IMR-90 (cell line): ENCODE data around the gene KAZALD1.

ENCODE experiments used
- CEBPB ChIP-seq: IDR thresholded peaks from 2 replicates; pipeline ENCODE4 v1.6.1; 2012; ENCODE audit warnings: low read depth, low read length, improper control_type of control experiment
- CTCF ChIP-seq: conservative IDR thresholded peaks from 2 replicates; pipeline ENCODE4 v1.5.1; 2012; ENCODE audit warnings: mild to moderate bottlenecking, low read depth, low read length, improper control_type of control experiment
- RFX5 ChIP-seq: IDR thresholded peaks from 2 replicates; pipeline ENCODE4 v1.8.0; 2012; ENCODE audit warnings: low read depth, mild to moderate bottlenecking, low read length, moderate library complexity

GRCh38 chr10:101040061-101040460 lies 21.7 kb upstream of the KAZALD1 start:
- TF ChIP-seq RFX5 (no peak), CEBPB (no peak), CTCF (no peak)
